Progenitor cell of endocrine pancreas (in vitro differentiated cells): ENCODE results near the gene GALNT16. TPM values are rescaled to one million over a fixed set of nuclear protein-coding genes. Genes with fewer than 3 reads are reported as not detected.

ENCODE experiments used
- DNase-seq: peaks from one replicate; pipeline ENCODE4 v3.0.0; 2021; ENCODE audit warnings: low spot score; ENCODE audit not compliant: unreplicated experiment
- H3K27ac Mint-ChIP-seq: 2 replicates; pipeline ENCODE4 v1.8.0; 2021; ENCODE audit warnings: mild to moderate bottlenecking, moderate library complexity, mixed read lengths
- H3K27me3 Mint-ChIP-seq: 2 replicates; pipeline ENCODE4 v1.8.0; 2021; ENCODE audit warnings: mixed read lengths
- H3K36me3 Mint-ChIP-seq: 2 replicates; pipeline ENCODE4 v1.8.0; 2022; ENCODE audit warnings: mixed read lengths; ENCODE audit not compliant: insufficient read depth
- H3K4me1 Mint-ChIP-seq: 2 replicates; pipeline ENCODE4 v1.8.0; 2021; ENCODE audit warnings: low read depth, mixed read lengths
- H3K4me3 Mint-ChIP-seq: 2 replicates; pipeline ENCODE4 v1.8.0; 2021; ENCODE audit warnings: low read depth, mild to moderate bottlenecking, moderate library complexity, mixed read lengths
- H3K9me3 Mint-ChIP-seq: 2 replicates; pipeline ENCODE4 v1.8.0; 2021; ENCODE audit warnings: low read depth, mixed read lengths
- CTCF ChIP-seq: fragments of 200-600 bp; sonication (generic); IDR thresholded peaks from one replicate; pipeline ENCODE4 v1.5.0; 2021; ENCODE audit warnings: antibody characterized with exemption, mild to moderate bottlenecking; ENCODE audit not compliant: unreplicated experiment
- total RNA-seq: library from RNA; stranded (reverse); gene quantifications from 2 replicates; pipeline ENCODE4 v1.2.1, GENCODE V29; 2021

The GALNT16 gene
- total RNA-seq, 1 donor from 2014 or later = 12.7 TPM

- Mint-ChIP-seq H3K27ac (no peak overlapping the region), H3K4me1 (no peaks in the 10 kb centered on the region), H3K27me3 (no peaks in the 10 kb centered on the region), H3K36me3 (peaks cover 27% of the 10 kb centered on the region), H3K4me3 (no peak overlapping the region), H3K9me3 (peaks cover 8% of the 10 kb centered on the region)
- no peak for DNase-seq
- no peak for TF ChIP-seq CTCF
Measured at GRCh38 chr14:69372146-69372545, 112.2 kb downstream of the GALNT16 start.

GRCh38 chr14:69373104-69373503 is 113.1 kb downstream of the GALNT16 start:
- no peak for DNase-seq
- Mint-ChIP-seq H3K27me3 (no peaks in the 10 kb centered on the region), H3K27ac (no peak overlapping the region), H3K4me1 (no peaks in the 10 kb centered on the region), H3K4me3 (no peak overlapping the region), H3K9me3 (peaks cover 8% of the 10 kb centered on the region), H3K36me3 (peaks cover 29% of the 10 kb centered on the region)
- TF ChIP-seq CTCF = no peak

GRCh38 chr14:69374235-69374634 is 114.3 kb downstream of the GALNT16 start:
- Mint-ChIP-seq H3K36me3 (peaks cover 31% of the 10 kb centered on the region), H3K4me1 (no peaks in the 10 kb centered on the region), H3K27me3 (no peaks in the 10 kb centered on the region), H3K9me3 (peaks cover 8% of the 10 kb centered on the region), H3K4me3 (no peak overlapping the region), H3K27ac (no peak overlapping the region)
- DNase-seq = no peak
- no peak for TF ChIP-seq CTCF

- H3K36me3 Mint-ChIP-seq = peaks cover 38% of the 10 kb centered on the region
- no peak overlapping the region for H3K27ac Mint-ChIP-seq
- H3K27me3 Mint-ChIP-seq = no peaks in the 10 kb centered on the region
- H3K4me3 Mint-ChIP-seq = no peak overlapping the region
- no peak for DNase-seq
- H3K4me1 Mint-ChIP-seq = peaks cover 5% of the 10 kb centered on the region
- peaks cover 8% of the 10 kb centered on the region for H3K9me3 Mint-ChIP-seq
- no peak for TF ChIP-seq CTCF
Measured at GRCh38 chr14:69375182-69375581, 115.2 kb downstream of the GALNT16 start.

- Mint-ChIP-seq H3K36me3 (peaks cover 40% of the 10 kb centered on the region), H3K27ac (no peak overlapping the region), H3K9me3 (peaks cover 8% of the 10 kb centered on the region), H3K27me3 (no peaks in the 10 kb centered on the region), H3K4me3 (no peak overlapping the region), H3K4me1 (peaks cover 7% of the 10 kb centered on the region)
- no peak for DNase-seq
- no peak for TF ChIP-seq CTCF
Measured at GRCh38 chr14:69375722-69376121, 115.8 kb downstream of the GALNT16 start.
